ENCODE data around the gene PORCN. TPM values are rescaled to one million over a fixed set of nuclear protein-coding genes. Genes with fewer than 3 reads are reported as not detected.
"Not testable (repeated sequence)": the region's sequence is repeated elsewhere in the genome, so short reads cannot be mapped to it uniquely, and the experiment has no call there.

Gene PORCN
- polyA plus RNA-seq, 10 donors = 2.3 to 4.7 (median 3.7) TPM

- no peak for DNase-seq
These were observed 2.8 kb downstream of the PORCN start for GRCh38 chrX:48511560-48511959.

DNA sequence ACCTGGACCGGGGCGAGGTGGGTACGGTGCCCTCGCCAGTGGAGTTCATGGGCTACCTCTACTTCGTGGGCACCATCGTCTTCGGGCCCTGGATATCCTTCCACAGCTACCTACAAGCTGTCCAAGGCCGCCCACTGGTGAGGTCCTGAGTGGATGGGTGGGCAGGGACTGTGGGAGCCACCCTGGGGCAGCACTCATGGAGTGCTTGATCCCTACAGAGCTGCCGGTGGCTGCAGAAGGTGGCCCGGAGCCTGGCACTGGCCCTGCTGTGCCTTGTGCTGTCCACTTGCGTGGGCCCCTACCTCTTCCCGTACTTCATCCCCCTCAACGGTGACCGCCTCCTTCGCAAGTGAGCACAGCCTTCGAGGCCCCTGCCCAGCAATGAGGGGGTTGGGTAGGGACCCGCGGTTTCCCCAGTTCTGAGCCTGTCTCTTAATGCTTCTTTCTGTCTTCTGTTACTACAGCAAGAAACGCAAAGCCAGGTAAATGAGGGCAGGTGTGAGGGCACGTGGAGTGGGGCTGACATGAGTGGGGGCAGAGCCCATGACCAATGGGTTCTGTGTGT, 3.7 kb downstream of the PORCN start:
- no peak for DNase-seq

DNA sequence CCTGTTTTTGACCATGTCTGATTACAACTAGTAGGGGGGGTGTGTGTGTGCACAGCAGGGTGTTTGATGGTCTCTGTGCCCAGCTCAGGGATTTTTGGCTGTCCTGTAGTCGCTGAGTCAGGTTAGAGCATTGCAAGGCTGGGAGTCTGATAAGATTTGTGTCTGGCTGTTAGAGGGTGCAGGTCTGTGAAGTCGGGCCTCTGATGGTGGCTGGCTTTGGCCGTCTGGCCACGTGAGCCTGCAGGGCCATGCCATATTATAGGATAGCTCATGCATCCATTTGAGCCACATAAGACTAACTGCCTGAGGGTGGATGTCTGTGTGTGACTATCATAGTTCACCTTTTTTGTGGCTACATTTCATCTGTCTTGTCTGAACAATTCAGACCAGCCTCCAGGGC, 4.9 kb downstream of the PORCN start:
- no peak for DNase-seq

DNA sequence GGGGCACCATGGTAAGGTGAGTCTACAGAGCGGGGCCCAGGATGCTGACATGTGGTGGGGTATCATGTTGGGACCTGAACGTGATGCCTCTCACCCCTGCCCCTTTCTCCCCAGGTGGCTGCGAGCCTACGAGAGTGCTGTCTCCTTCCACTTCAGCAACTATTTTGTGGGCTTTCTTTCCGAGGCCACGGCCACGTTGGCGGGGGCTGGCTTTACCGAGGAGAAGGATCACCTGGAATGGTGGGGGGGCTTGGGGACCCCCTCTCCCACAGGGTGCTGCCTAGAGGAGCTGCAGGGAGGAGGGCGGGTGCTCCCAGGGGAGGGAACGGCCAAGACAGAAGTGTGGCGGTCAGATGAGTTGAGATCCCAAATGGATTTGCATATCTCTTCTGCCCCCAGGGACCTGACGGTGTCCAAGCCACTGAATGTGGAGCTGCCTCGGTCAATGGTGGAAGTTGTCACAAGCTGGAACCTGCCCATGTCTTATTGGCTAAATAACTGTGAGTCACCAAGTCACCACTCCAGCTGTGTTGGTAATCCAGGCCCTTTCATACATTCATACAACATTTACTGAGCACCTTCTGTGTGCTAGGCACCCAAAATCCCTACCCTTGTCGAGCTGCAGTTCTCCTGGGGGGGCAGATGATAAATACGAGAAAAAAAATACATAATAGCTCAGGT, 5.5 kb downstream of the PORCN start:
- no peak for DNase-seq

- DNase-seq = no peak
These were observed 6.2 kb downstream of the PORCN start for GRCh38 chrX:48514868-48515460.

DNA sequence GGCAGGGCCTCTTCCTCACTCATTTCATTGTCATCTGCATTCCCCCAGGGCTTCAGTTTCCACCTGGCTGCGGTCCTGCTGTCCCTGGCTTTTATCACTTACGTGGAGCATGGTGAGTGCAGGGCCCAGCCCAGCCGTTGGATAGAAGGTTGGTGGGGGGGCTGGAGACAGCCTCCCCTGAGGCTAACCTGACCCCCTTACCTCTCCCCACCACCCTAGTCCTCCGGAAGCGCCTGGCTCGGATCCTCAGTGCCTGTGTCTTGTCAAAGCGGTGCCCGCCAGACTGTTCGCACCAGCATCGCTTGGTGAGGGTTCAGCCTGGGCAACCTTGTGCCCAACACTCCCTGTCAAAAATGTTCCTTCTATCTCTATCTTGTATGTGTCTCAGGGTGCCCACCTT, 7.0 kb downstream of the PORCN start:
- DNase-seq = no peak

DNA sequence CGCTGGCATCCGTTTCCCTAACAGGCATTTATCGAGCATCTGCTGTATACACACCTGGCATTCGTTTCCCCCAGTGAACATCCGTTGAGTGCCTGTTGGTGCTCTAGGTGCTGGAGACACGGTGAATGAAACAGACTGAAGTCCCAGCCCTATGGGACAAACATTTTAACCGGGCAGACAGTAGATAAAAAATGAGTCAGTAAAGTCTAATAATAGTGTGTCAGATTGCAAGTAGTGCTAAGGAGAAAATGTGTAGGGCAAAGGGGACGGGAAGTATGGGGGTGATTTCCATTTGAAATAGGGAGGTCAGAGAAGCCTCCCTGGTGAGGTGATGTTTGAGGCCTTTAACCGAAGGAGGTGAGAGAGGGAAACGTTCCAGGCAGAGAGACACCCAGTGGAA, 7.5 kb downstream of the PORCN start:
- no peak for DNase-seq

DNA sequence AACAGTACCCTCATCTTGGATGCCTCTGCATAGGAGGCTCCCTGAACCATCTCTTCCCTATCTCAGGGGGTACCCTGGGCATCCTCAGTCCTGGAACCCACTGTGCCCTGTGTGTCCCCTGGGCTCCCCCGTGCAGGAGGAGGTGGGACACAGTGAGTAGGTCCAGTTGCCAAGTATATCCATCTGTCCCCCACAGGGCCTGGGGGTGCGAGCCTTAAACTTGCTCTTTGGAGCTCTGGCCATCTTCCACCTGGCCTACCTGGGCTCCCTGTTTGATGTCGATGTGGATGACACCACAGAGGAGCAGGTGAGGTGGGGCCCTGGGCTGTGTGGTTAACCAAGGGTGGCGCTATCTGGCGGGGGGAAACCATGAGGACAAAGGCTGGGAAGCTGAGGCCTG, 8.2 kb downstream of the PORCN start:
- DNase-seq = no peak

GRCh38 chrX:48519481-48519880, 10.7 kb downstream of the PORCN start:
- DNase-seq = not testable (repeated sequence)

GRCh38 chrX:48520455-48520854, 11.7 kb downstream of the PORCN start:
- DNase-seq = no peak

- no peak for DNase-seq
These were observed 12.2 kb downstream of the PORCN start for GRCh38 chrX:48520976-48521352.

GRCh38 chrX:48521353-48522243, 12.8 kb downstream of the PORCN start, which contains the start of gene EBP:
Gene EBP (plus strand): TSS chrX:48521808. CDS start chrX:48523772, 1,964 bp downstream.
- peak; percentile 79 to 93 (median 84) for DNase-seq

- DNase-seq = no peak
These were observed 13.5 kb downstream of the PORCN start for GRCh38 chrX:48522291-48522690.

DNA sequence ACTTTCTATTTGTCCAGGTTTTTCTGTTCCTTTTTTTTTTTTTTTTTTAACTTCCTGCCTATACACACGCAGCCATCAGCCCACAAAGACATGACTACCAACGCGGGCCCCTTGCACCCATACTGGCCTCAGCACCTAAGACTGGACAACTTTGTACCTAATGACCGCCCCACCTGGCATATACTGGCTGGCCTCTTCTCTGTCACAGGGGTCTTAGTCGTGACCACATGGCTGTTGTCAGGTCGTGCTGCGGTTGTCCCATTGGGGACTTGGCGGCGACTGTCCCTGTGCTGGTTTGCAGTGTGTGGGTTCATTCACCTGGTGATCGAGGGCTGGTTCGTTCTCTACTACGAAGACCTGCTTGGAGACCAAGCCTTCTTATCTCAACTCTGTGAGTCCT, 14.9 kb downstream of the PORCN start:
- no peak for DNase-seq

- not testable (repeated sequence) for DNase-seq
These were observed 17.1 kb downstream of the PORCN start for GRCh38 chrX:48525853-48526252.

GRCh38 chrX:48530736-48531135, 21.9 kb downstream of the PORCN start:
- DNase-seq = no peak

DNA sequence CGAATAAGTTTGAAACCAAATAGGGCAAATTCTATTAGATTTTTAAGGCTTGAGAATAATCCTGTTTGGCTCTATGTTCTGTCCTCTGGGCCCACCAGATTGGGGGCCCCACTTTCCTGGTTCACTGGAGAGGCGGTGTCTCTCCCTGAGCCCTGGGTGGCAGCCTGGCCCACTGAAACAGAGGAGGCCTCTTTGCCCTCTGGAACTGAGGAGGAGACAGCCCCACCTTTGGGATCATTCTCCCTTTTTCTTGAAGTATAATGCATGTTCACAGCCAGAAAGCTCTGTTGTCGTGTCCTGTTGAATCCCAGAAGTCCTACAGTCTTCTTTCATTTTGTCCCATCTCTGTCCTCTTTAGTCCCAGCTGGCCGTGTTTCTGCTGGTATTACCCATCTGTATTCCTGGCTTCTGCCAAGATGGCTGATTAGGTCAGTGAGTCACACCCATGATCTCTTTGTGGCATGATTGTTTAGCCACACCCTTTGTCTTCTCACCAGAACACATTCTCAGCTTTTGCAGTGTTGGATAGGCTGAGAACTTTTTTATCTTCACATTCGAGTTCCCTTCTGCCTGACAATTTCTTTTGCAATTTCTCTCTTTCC, 22.7 kb downstream of the PORCN start:
- no peak for DNase-seq

DNA sequence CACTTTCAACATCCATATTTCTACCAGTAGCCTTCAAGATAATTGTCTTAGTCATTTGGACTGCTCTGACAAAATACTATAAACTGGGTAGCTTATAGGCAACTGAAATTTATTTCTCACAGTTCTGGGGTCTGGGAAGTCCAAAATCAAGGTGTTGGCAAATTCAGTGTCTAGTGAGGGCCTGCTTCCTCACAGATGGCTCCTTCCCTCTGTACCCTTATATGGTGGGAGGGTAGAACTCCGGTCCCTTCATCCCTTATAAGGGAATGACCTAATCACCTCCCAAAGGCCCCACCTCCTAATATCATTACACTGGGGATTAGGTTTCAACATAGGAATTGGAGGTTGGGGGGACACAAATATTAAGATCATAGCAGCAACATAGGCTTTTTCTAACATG, 23.4 kb downstream of the PORCN start:
- DNase-seq = no peak

GRCh38 chrX:48533165-48533564, 24.4 kb downstream of the PORCN start:
- DNase-seq = no peak

GRCh38 chrX:48538641-48539344, 30.0 kb downstream of the PORCN start:
- DNase-seq = no peak

DNA sequence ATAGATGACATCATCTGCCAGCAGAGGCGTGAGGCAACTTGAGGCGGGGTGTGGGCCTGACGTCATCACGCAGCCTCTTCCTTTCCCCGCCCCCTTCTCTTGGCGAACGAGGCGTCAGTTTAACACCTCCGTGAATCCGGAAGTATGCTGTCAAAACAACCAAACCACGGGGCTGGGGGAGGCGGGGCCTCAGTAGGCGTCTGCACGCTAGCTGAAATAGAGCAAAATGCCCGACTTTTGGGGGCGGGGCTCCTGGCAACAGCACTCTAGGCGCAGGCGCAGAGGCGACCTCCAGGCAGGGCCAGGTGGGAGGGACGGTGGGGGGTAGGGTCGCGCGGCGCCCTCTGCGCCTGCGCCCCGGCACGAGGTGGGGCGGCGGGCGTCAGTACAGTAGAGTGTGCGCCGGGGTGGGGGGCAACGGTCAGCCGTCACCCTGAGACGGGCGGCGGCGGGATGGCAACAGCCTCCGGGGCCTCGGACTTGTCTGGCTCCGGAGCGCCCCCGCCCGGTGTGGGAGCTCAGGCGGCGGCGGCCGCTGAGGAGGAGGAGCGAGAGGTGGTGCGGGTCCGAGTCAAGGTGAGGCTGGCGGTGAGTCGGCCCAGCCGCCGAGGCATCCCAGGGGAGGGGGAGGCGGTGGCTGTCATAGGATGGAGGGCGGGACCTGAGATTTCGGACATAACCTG, 30.7 kb downstream of the PORCN start, which contains the start of gene TBC1D25:
Gene TBC1D25, plus strand, starts transcription at position 370 of the 683 bp plus-strand sequence. Its CDS starts 84 bp downstream, at position 454.
- peak; percentile 94 to 98 (median 95) for DNase-seq
